CD14-positive monocyte (primary cell): ENCODE data around the gene NUP155. TPM values are rescaled to one million over a fixed set of nuclear protein-coding genes. Genes with fewer than 3 reads are reported as not detected.
"Not testable (repeated sequence)": the region's sequence is repeated elsewhere in the genome, so short reads cannot be mapped to it uniquely, and the experiment has no call there.

Source experiments
- DNase-seq, 3 donors: peaks; one replicate each; pipeline ENCODE4 v3.0.0-alpha.2; 2011 to 2022
- H2AFZ ChIP-seq: 2 replicates; pipeline ENCODE4 v1.6.0; 2012; ENCODE audit warnings: mild to moderate bottlenecking, low read depth, low read length, inconsistent platforms; ENCODE audit not compliant: insufficient read depth, poor library complexity, severe bottlenecking
- H3K27ac ChIP-seq, 2 donors: 1 replicate in 1 of 2; 2 replicates in 1 of 2; pipeline ENCODE4 v1.5.1; 2012 to 2013; ENCODE audit warnings: low read length in 2 of 2, control low read depth in 1 of 2, inconsistent platforms in 1 of 2, low read depth in 1 of 2, mild to moderate bottlenecking in 1 of 2
- H3K27me3 ChIP-seq, 2 donors: one replicate each; pipeline versions ENCODE4 v1.6.0 to v1.6.1; 2011 to 2013; ENCODE audit warnings: low read length in 2 of 2; ENCODE audit not compliant: control insufficient read depth in 2 of 2, insufficient read depth in 2 of 2
- H3K36me3 ChIP-seq, 2 donors: replicated peaks in 1 of 2; 1 replicate in 1 of 2; 2 replicates in 1 of 2; pipeline versions ENCODE4 v1.5.1 to v1.6.1; 2012 to 2013; ENCODE audit warnings: low read length in 2 of 2, control low read depth in 1 of 2, inconsistent platforms in 1 of 2, mild to moderate bottlenecking in 1 of 2; ENCODE audit not compliant: insufficient read depth in 2 of 2, control insufficient read depth in 1 of 2
- H3K4me1 ChIP-seq, 2 donors: 1 replicate in 1 of 2; 2 replicates in 1 of 2; pipeline versions ENCODE4 v1.5.1 to v1.6.1; 2012 to 2013; ENCODE audit warnings: low read length in 2 of 2, control low read depth in 1 of 2, inconsistent platforms in 1 of 2, mild to moderate bottlenecking in 1 of 2, moderate library complexity in 1 of 2; ENCODE audit not compliant: insufficient read depth in 2 of 2, control insufficient read depth in 1 of 2
- H3K4me2 ChIP-seq: replicated peaks from 2 replicates; pipeline ENCODE3; 2012; ENCODE audit warnings: low read length, moderate library complexity, mild to moderate bottlenecking; ENCODE audit not compliant: poor library complexity, severe bottlenecking; ENCODE audit errors: extremely low read depth
- H3K4me3 ChIP-seq, 3 experiments: fragments of 200-600 bp in 1 of 3; sonication (generic) in 1 of 3; replicated peaks in 1 of 3; 1 replicate in 2 of 3; 2 replicates in 1 of 3; pipeline ENCODE4 v1.5.1; 2011 to 2013; ENCODE audit warnings: low read length in 3 of 3, mild to moderate bottlenecking in 3 of 3, control low read depth in 2 of 3, low read depth in 2 of 3, inconsistent platforms in 1 of 3, moderate library complexity in 1 of 3
- H3K79me2 ChIP-seq: 2 replicates; pipeline ENCODE4 v1.6.0; 2012; ENCODE audit warnings: mild to moderate bottlenecking, control low read depth, inconsistent platforms, low read length, moderate library complexity; ENCODE audit not compliant: insufficient read depth
- H3K9ac ChIP-seq: 2 replicates; pipeline ENCODE4 v1.6.0; 2017; ENCODE audit warnings: low read length, mild to moderate bottlenecking; ENCODE audit not compliant: insufficient read depth, poor library complexity, severe bottlenecking
- H3K9me3 ChIP-seq, 2 donors: replicated peaks in 1 of 2; 1 replicate in 1 of 2; 2 replicates in 1 of 2; pipeline versions ENCODE4 v1.5.1 to v1.6.1; 2012 to 2013; ENCODE audit warnings: low read length in 2 of 2, control low read depth in 1 of 2; ENCODE audit not compliant: control insufficient read depth in 1 of 2, insufficient read depth in 1 of 2
- H4K20me1 ChIP-seq: 2 replicates; pipeline ENCODE4 v1.6.0; 2012; ENCODE audit warnings: mild to moderate bottlenecking, low read length, control low read depth, moderate library complexity; ENCODE audit not compliant: insufficient read depth
- H3K27ac Mint-ChIP-seq, 7 donors: one replicate each; pipeline ENCODE4 v1.8.0; 2020; ENCODE audit warnings: mild to moderate bottlenecking in 7 of 7, mixed read lengths in 7 of 7, moderate library complexity in 6 of 7, inconsistent platforms in 2 of 7
- H3K27me3 Mint-ChIP-seq, 3 donors: one replicate each; pipeline ENCODE4 v1.8.0; 2021 to 2022; ENCODE audit warnings: low read depth in 3 of 3, mild to moderate bottlenecking in 3 of 3, mixed read lengths in 3 of 3, moderate library complexity in 3 of 3, inconsistent platforms in 1 of 3
- H3K36me3 Mint-ChIP-seq, 2 donors: one replicate each; pipeline ENCODE4 v1.8.0; 2020; ENCODE audit warnings: mixed read lengths in 2 of 2, inconsistent platforms in 1 of 2, mild to moderate bottlenecking in 1 of 2
- H3K4me1 Mint-ChIP-seq: one replicate; pipeline ENCODE4 v1.8.0; 2020; ENCODE audit warnings: mild to moderate bottlenecking, mixed read lengths
- H3K4me3 Mint-ChIP-seq, 2 donors: one replicate each; pipeline ENCODE4 v1.8.0; 2020; ENCODE audit warnings: mild to moderate bottlenecking in 2 of 2, mixed read lengths in 2 of 2, moderate library complexity in 1 of 2
- H3K9me3 Mint-ChIP-seq, 7 donors: one replicate each; pipeline ENCODE4 v1.8.0; 2020 to 2022; ENCODE audit warnings: mixed read lengths in 7 of 7, mild to moderate bottlenecking in 6 of 7, moderate library complexity in 6 of 7, inconsistent platforms in 2 of 7
- WGBS: methylation state at CpG from one replicate; pipeline ENCODE4 v1.1.5; 2013; ENCODE audit warnings: missing lambda C conversion rate; ENCODE audit not compliant: insufficient coverage; 5-methylcytosine and 5-hydroxymethylcytosine counted together
- intact Hi-C, 2 donors: fragments of 100-400 bp; cut with micrococcal nuclease; formaldehyde crosslinking; loops; one replicate each; pipeline versions ENCODE4 v1.15.0 to v1.15.1; 2023
- polyA plus RNA-seq, 3 donors: library from polyadenylated mRNA; depleted of rRNA in 1 of 3; unstranded in 2 of 3; stranded (reverse) in 1 of 3; fragments of 300-500 nt in 2 of 3; fragments of >200 nt in 1 of 3; fragmentation: Illumina TruSeq in 2 of 3; gene quantifications; 1 replicate in 2 of 3; 2 replicates in 1 of 3; pipeline ENCODE4 v1.2.3, GENCODE V29; 2012 to 2021
- TF ChIP-seq, protein P1 (sequence below): fragments of 200-600 bp; IDR thresholded peaks from one replicate; pipeline ENCODE4 v1.8.0; 2022; ENCODE audit warnings: antibody characterized with exemption, mild to moderate bottlenecking

The NUP155 gene
- polyA plus RNA-seq, 3 donors: 5.0 to 8.5 (median 5.8) TPM

DNA sequence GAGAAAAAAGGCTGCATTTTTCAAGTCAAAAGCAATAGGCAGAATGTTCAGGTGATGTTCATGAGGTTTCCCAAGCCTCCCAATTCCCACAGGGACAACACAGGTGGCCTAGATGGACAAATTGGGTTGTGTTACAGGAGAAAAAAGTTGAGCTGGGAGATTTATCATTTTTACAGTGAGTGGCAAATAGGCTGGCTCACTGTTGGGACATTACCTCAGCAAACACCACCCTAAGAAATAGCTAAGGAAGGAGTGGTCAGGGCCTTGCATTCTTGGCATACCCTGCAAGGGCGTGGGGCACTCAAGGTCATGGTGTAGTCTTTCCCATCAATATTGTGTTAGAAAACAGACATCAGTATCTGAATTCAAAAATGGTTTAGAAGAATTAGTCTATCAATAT, 98.4 kb downstream of the NUP155 start:
- Histone ChIP-seq H3K4me3 (no peak overlapping the region), H3K4me1 (no peaks in the 10 kb centered on the region), H3K9me3 (peaks cover 0 to 11% of the 10 kb centered on the region in 2 donors), H3K9ac (no peak overlapping the region), H3K27me3 (no peaks in the 10 kb centered on the region), H3K79me2 (no peaks in the 10 kb centered on the region), H4K20me1 (no peaks in the 10 kb centered on the region), H2AFZ (no peak overlapping the region), H3K36me3 (no peaks in the 10 kb centered on the region), H3K4me2 (no peak overlapping the region), H3K27ac (no peak overlapping the region)
- DNase-seq: no peak
- intact Hi-C loops: no loop called here
- Mint-ChIP-seq H3K4me3 (no peak overlapping the region), H3K4me1 (no peaks in the 10 kb centered on the region), H3K36me3 (no peaks in the 10 kb centered on the region), H3K27me3 (peaks cover 0 to 2% (median 0%) of the 10 kb centered on the region in 3 donors), H3K9me3 (peaks cover 6 to 27% (median 22%) of the 10 kb centered on the region in 7 donors), H3K27ac (no peak overlapping the region)
- TF ChIP-seq, protein P1, sequence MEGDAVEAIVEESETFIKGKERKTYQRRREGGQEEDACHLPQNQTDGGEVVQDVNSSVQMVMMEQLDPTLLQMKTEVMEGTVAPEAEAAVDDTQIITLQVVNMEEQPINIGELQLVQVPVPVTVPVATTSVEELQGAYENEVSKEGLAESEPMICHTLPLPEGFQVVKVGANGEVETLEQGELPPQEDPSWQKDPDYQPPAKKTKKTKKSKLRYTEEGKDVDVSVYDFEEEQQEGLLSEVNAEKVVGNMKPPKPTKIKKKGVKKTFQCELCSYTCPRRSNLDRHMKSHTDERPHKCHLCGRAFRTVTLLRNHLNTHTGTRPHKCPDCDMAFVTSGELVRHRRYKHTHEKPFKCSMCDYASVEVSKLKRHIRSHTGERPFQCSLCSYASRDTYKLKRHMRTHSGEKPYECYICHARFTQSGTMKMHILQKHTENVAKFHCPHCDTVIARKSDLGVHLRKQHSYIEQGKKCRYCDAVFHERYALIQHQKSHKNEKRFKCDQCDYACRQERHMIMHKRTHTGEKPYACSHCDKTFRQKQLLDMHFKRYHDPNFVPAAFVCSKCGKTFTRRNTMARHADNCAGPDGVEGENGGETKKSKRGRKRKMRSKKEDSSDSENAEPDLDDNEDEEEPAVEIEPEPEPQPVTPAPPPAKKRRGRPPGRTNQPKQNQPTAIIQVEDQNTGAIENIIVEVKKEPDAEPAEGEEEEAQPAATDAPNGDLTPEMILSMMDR: no peak
- WGBS: no CpG with 5 or more reads among the region's 1 CpG

DNA sequence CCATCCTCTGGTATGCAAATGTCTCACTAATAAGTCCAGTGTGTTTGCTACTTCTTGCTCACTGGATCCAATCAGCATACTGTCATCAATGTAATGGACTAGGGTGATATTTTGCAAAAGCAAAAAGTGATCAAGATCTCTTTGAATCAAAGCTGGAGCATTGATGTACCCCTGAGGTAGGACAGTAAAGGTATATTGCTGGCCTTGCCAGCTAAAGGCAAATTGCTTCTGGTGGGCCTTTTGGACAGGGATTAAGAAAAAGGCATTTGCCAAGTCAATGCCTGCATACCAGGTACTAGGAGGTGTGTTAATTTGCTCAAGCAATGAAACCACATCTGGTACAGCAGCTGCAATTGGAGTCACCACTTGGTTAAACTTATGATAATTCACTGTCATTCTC, 102.8 kb downstream of the NUP155 start:
- H3K4me3 Mint-ChIP-seq, H3K4me3 ChIP-seq, H3K36me3 ChIP-seq, H3K27ac ChIP-seq, H3K27me3 ChIP-seq, DNase-seq, H3K4me1 ChIP-seq, H2AFZ ChIP-seq, H3K79me2 ChIP-seq, H3K36me3 Mint-ChIP-seq, H3K9ac ChIP-seq, H4K20me1 ChIP-seq, intact Hi-C loops, H3K27ac Mint-ChIP-seq, H3K4me2 ChIP-seq, H3K4me1 Mint-ChIP-seq, H3K27me3 Mint-ChIP-seq: not testable (repeated sequence)
- peaks cover 6 to 33% (median 26%) of the 10 kb centered on the region in 7 donors for H3K9me3 Mint-ChIP-seq
- H3K9me3 ChIP-seq: peaks cover 0 to 11% of the 10 kb centered on the region in 2 donors
